Left lobe of liver (tissue), 2 donors: ENCODE measurements around the gene STK32C. TPM values are rescaled to one million over a fixed set of nuclear protein-coding genes. Genes with fewer than 3 reads are reported as not detected.
A peak's percentile ranks its signal among the peaks of the same experiment; 100 is the strongest.

Source experiments
- ATAC-seq: fragments of 200-7000 bp; cut with Tn5 transposase; one replicate; pipeline ENCODE4 v1.9.1; 2020; ENCODE audit warnings: mild to moderate bottlenecking, moderate library complexity
- DNase-seq: peaks from one replicate; pipeline ENCODE4 v3.0.0-alpha.2; 2020; ENCODE audit warnings: low spot score
- total RNA-seq: library from RNA; stranded (reverse); gene quantifications from one replicate; pipeline ENCODE4 v1.2.1, GENCODE V29; 2021
- donor health status: DM: no; HTN: no; CAD: no; lungs with moderate emphysema.
- donor health status: DM: no; HTN: yes; CAD: no.

The STK32C gene
- total RNA-seq, 1 donor from 2014 or later, result 3.3 TPM

- DNase-seq (no peak), ATAC-seq (no peak)
These were observed 118.7 kb downstream of the STK32C start for GRCh38 chr10:132189016-132189415.

GRCh38 chr10:132188331-132188730 is 119.4 kb downstream of the STK32C start:
- ATAC-seq, result no peak
- DNase-seq, result no peak

DNA sequence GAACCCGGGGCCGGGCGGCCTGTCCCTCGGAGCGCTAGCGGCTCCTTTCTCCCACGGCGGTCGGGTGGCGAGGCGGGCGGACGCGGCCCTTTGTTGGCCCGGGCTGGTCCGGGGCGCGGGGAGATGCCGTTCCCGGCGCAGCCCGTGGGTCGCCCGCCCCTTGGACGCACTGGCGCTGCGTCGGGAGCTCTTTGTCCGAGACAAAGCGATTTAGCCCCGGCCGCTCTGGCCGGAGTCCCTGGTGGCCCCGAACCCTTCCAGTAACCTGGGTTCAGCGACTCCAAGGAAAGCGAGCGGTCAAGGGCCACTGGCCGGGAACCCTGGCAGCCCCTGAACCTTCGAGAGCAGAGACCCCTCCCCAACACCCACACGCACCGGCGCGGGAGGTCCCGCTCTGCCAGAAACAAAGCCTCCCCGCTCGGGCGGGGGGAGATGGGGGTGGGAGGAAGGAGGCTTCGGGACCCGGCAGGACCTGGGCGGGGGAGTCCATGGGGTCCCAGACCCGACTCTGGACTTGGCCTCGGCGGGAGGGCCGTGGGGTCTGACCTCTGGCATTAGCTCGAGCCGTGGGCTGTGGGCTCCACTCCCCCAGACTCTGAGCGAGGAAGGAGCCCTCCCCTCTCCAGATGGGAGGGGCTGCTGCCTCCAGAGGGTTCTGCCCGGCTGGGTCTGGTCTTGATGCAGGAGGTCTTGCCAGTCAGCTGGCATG is 120.2 kb downstream of the STK32C start:
- ATAC-seq (no peak), DNase-seq (no peak)

GRCh38 chr10:132186488-132187429 is 121.0 kb downstream of the STK32C start, which contains the start of gene DPYSL4:
TSS of gene DPYSL4 (plus strand) at chr10:132186948. CDS start at chr10:132187064, 116 bp downstream.
- ATAC-seq (no peak), DNase-seq (no peak)

DNA sequence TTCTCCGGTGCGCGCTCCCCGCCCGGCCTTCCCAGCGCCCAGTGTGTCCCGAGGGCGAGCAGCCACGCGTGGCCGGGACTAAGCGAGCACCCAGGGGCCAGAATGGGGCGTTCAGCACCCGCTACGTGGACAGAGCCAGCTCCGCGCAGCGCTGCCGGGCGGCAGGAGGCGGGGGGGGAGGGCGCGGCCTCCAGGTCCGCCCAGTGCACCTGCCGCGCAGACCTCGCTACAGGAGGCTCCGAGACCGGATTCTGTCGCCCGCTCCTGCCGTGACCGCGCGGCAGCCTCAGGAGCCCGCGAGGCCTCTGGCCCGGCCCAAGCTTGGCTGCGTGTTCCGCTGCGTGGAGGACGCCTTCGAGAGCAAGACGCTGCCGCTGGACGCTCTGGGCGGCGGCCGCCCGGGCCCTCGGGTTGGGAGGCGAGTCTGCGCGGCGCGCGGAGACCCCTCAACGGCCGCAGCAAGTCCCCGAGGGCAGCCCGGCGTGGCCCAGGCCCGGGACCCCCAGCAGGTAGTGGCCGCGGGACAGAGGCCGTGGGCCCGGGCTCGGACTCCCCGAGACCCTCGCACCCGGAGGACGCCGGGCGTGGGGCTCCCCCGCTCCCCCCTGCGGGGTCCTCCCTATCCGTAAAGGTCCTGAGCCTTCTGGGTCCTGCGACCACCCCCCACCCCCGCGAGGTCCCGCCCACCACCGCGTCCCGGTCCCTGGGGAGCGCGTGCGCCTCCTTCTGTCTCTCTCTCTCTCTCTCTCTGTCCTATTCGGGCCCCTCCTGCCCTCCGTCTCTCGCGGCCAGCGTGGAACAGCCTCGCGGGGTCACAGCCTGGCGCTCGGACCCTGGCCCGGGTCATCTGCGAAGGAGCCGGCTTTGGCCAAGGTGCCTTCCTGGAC is 121.9 kb downstream of the STK32C start:
- peak; percentile 37 for ATAC-seq
- no peak for DNase-seq

- ATAC-seq, result no peak
- no peak for DNase-seq
These were observed 122.7 kb downstream of the STK32C start for GRCh38 chr10:132184816-132185593.

GRCh38 chr10:132183046-132183445 is 124.7 kb downstream of the STK32C start:
- ATAC-seq (peak; percentile 85), DNase-seq (peak; percentile 94)

GRCh38 chr10:132182591-132182990 is 125.2 kb downstream of the STK32C start:
- DNase-seq (no peak), ATAC-seq (no peak)

DNA sequence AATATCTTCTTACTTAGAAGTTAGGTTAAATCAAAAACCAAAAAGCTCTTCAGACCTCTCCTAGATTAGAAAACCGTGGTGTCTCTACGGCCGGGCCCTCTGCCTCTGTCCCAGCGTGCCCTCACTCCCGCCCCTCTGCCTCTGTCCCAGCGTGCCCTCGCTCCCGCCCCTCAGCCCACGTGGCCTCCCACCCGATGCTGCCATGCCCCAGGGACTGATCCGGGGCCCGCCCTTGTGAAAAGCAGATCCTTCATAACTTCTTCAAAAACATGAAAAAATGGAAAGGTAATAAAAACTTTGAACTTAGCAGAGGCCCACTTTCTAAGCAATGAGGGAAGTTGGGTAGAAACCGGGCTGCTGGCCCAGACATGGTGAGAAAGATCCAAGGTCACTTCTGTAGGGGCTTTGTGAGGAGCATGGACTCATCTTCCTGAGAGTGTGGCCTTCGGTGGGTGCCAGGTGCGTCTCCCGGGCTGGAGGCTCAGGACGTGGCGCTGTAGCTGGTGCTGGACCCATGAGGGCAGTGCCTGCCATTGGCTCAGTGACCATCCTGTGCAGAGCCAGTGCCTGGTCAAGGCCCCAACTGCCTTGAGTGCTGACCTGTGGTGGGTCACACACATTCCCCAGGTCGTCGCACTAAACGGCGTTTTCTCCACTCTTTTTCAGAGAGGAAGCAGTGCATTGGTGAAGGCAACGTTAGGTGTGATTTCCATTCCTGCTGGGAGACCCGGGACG is 125.9 kb downstream of the STK32C start:
- DNase-seq (no peak), ATAC-seq (no peak)

DNA sequence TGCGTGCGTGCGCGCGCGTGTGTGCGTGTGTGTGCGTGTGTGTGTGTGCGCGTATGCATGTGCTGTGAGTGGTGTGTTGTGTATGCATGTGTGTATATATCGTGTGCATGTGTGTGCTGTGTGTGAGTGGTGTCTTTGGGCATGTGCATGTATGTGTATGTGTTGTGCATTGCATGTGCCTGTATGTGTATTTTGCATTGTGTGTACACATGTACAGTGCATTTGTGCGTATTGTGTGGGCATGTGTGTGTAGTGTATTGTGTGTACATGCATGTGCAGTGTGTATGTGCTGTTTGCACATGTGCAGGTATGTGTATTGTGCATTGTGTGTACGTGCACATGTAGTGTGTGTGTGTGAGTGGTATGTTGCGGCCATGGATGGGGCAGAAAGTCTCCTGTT is 127.0 kb downstream of the STK32C start:
- DNase-seq (no peak), ATAC-seq (no peak)

GRCh38 chr10:132179551-132180392 is 128.0 kb downstream of the STK32C start:
- DNase-seq (no peak), ATAC-seq (no peak)

- DNase-seq (no peak), ATAC-seq (no peak)
These were observed 128.8 kb downstream of the STK32C start for GRCh38 chr10:132178672-132179545.

GRCh38 chr10:132178046-132178445 is 129.7 kb downstream of the STK32C start:
- ATAC-seq, result no peak
- DNase-seq, result no peak

DNA sequence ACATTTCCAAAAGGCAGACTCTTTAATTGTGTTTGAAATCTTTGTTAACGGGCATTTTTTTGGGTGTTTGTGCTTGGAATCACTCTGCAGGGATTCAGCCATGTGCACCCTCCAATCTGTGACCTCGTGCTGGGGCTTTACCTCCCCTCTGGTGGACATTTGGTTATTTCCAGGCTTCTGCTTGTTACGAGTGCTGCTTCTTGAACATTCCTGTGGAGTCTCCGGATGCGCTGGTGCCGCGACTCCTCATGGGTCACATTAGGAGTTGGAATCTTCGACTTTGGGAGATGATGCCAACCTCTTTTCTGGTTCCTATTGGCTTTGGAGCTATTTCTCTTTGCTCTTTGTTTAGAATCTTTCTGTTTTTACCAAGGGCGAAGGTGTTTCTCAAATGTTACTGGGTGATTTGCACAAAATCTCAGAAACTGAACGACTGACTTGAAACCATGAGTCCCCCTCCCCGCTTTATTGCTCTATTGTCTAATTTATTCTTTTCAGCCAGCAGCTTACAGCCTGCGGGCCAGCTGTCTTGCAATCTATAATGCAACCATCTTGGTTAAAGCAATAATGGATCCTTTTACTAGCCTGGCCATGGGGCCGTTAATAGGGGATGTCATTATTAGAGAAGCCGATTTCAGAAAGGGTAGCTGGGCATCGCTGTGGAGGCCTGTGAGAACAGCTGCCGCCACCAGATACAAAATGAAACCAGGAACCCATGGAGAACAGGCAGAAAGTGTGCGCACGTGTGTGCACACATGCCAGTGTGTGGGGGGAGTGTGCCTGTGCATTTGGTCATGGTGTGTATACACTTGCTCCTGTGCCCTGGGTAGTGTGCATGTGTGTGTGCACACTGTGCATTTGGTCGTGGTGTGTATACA is 130.9 kb downstream of the STK32C start:
- no peak for ATAC-seq
- no peak for DNase-seq

DNA sequence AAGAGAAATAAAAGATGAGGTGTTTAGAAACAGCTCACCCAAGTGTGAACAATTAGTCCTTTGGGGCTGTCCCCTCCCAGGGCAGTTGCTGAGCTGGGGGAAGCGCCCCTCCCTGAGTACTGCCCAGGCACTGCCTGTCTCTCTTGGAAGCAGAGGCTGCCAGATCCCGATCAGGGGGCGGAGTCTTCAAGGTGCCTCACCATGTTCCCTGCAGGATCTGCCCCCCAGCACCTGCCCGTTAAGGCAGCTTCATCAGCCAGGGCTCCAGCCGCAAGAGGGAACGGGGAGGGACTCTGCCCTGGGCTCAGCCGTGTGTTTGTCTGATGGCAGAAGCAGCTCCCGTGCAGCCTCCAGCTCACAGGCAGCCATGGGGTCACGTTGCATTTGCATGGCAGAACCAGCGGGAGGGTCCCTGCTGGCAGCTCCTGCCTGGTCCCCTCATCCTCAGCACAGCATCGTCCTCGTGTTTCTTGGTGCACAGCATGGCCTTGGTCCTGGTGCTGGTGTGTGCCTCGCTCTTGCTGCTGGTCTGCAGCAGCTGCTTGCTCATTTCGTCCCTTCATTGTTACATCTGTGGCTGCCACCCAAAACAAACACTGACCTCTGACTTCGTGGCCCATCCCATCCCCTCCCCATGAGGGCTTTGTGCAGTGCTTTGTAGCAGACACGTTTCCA is 131.7 kb downstream of the STK32C start:
- ATAC-seq (no peak), DNase-seq (no peak)

DNA sequence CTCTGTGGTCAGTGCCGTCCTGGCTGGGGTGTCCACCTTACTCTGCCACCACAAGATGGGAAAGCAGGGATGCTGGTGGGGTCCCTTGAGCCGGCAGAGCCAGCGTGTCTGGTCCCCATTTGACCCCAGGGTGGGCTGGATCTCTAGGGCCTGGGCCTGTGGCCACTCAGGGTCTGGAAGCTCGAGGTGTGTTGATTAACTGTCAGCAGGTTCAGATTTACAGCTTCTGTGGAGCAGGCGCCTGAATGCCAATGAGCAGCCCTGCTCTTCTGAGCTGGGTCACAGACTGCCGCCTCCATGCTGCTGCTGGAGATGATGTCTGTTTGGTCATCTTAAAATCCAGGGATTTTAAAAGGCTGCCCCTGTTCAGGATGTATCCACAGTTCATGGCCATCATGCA is 132.3 kb downstream of the STK32C start:
- DNase-seq (no peak), ATAC-seq (no peak)
